Measurements from ENCODE around the gene ANP32E.
"Not testable (repeated sequence)": the region's sequence is repeated elsewhere in the genome, so short reads cannot be mapped to it uniquely, and the experiment has no call there.

ANP32E gene

DNA sequence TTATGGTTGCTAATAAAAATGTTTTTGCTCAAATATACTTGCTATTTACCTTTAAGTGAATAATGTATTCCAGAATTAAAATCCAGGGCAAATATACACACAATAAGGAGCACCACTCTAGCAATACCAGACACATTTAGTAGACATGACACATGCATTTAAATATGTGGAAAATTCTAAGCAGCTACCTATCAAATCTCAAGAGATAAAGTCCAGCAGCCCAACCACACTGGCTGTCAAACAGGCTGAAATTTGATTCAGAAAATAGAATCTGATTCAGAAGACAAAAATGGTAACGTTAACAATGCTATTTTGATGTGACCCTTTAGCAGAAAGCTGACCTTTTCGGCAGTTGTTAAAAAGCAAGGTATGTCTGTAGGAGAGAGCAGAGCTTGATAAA lies 43.9 kb downstream of the ANP32E start:
- H3K27ac ChIP-seq = no peak overlapping the region
- TF ChIP-seq CTCF (conservative IDR thresholded peaks at IDR 0.05) (no peak), ZFX (IDR thresholded peaks at IDR 0.05) (no peak)

- TF ChIP-seq ZFX (IDR thresholded peaks at IDR 0.05) = no peak
- TF ChIP-seq CTCF (conservative IDR thresholded peaks at IDR 0.05) = peak; percentile 58
- H3K27ac ChIP-seq = no peak overlapping the region
Measured at GRCh38 chr1:150187560-150187931, 48.4 kb downstream of the ANP32E start.

- TF ChIP-seq CTCF (conservative IDR thresholded peaks at IDR 0.05) (peak; percentile 78), ZFX (IDR thresholded peaks at IDR 0.05) (no peak)
- no peak overlapping the region for H3K27ac ChIP-seq
Measured at GRCh38 chr1:150186789-150187559, 48.9 kb downstream of the ANP32E start.

DNA sequence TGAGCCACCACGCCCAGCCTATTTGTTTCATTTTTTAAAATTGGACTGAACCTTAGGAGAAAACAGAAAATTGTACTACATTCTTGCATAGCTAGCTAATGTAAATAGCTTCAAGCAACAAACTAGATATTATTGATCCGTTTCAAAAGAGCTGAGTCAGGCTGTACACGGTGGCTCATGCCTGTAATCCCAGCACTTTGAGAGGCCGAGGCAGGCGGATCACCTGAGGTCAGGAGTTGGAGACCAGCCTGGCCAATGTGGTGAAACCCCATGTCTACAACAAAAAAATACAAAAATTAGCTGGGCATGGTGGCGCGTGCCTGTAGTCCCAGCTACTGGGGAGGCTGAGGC lies 49.5 kb downstream of the ANP32E start:
- not testable (repeated sequence) for H3K27ac ChIP-seq

- H3K27ac ChIP-seq = no peak overlapping the region
- TF ChIP-seq CTCF (conservative IDR thresholded peaks at IDR 0.05) = no peak
- TF ChIP-seq ZFX (IDR thresholded peaks at IDR 0.05) = no peak
Measured at GRCh38 chr1:150185481-150185880, 50.4 kb downstream of the ANP32E start.

GRCh38 chr1:150183061-150183460 lies 52.9 kb downstream of the ANP32E start:
- TF ChIP-seq CTCF (conservative IDR thresholded peaks at IDR 0.05) (no peak), ZFX (IDR thresholded peaks at IDR 0.05) (no peak)
- peak overlapping the region; percentile 44; the same call in 1 of the 2 replicates for H3K27ac ChIP-seq

DNA sequence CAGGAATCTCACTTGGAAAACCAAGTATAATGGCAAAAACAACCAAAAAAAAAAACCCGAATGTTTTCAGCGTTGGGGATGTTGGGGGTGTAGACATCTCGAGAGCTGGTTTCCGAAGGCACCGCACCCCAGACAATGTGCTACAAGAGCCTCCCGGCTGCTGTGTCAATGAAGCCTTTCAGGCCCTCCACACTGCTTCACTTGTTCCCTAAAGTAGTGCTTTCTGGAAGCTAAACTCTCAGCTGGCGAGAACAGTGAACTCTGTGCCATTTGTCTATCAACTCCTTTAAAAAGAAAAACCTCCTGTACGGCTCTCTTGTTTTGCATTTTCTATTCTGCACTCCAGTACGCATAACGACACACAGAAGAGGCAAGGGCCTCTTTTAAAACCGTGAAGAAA lies 53.7 kb downstream of the ANP32E start:
- H3K27ac ChIP-seq = no peak overlapping the region
- no peak for TF ChIP-seq ZFX (IDR thresholded peaks at IDR 0.05)
- TF ChIP-seq CTCF (conservative IDR thresholded peaks at IDR 0.05) = no peak

DNA sequence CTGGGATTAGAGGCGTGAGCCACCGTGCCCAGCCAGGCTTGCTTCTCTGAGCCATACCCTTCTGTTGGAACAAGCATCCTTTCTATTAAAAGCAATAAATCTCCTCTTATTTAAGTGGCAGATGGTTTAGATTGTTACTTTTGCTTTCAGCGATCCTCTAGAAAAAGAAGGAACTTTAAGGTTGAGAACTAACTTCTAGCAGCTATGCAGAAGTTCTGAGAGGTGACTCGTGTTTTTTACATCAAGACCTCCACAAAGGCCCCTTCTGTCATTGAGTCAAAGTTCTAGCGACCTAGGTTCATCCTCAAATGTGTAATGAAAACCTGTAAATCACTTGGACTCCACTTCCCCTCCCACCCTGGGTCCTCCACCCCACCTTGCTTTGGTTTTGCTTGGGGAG lies 55.4 kb downstream of the ANP32E start:
- no peak overlapping the region for H3K27ac ChIP-seq

More for the DNA sequence above, 55.4 kb downstream of the ANP32E start:
- TF ChIP-seq CTCF (conservative IDR thresholded peaks at IDR 0.05) (no peak), ZFX (IDR thresholded peaks at IDR 0.05) (no peak)

All from C4-2B (cell line).